Skeletal muscle satellite cell (primary cell): Measurements from ENCODE around the gene PACRG.

Source experiments
- H3K27me3 ChIP-seq: 2 replicates; pipeline ENCODE4 v1.7.0; 2013; ENCODE audit warnings: low read length; ENCODE audit not compliant: control insufficient read depth, insufficient read depth
- H3K36me3 ChIP-seq: 2 replicates; pipeline ENCODE4 v1.7.0; 2013; ENCODE audit warnings: mild to moderate bottlenecking, control low read depth, low read length; ENCODE audit not compliant: insufficient read depth
- H3K4me1 ChIP-seq: 2 replicates; pipeline ENCODE4 v1.7.0; 2013; ENCODE audit warnings: low read length; ENCODE audit not compliant: control insufficient read depth, insufficient read depth
- H3K4me2 ChIP-seq: 2 replicates; pipeline ENCODE4 v1.7.0; 2013; ENCODE audit warnings: mild to moderate bottlenecking, low read length
- H3K4me3 ChIP-seq: 2 replicates; pipeline ENCODE4 v1.7.0; 2013; ENCODE audit warnings: low read length
- H3K9ac ChIP-seq: 2 replicates; pipeline ENCODE4 v1.7.0; 2013; ENCODE audit warnings: mild to moderate bottlenecking, low read depth, low read length, moderate library complexity
- H3K9me3 ChIP-seq: replicated peaks from 2 replicates; pipeline ENCODE4 v1.7.0; 2013; ENCODE audit warnings: mild to moderate bottlenecking, control low read depth, low read length

Gene PACRG

GRCh38 chr6:162785632-162786242 lies 58.0 kb downstream of the PACRG start:
- no peaks in the 10 kb centered on the region for H3K9me3 ChIP-seq
- H3K4me2 ChIP-seq, result no peak overlapping the region

DNA sequence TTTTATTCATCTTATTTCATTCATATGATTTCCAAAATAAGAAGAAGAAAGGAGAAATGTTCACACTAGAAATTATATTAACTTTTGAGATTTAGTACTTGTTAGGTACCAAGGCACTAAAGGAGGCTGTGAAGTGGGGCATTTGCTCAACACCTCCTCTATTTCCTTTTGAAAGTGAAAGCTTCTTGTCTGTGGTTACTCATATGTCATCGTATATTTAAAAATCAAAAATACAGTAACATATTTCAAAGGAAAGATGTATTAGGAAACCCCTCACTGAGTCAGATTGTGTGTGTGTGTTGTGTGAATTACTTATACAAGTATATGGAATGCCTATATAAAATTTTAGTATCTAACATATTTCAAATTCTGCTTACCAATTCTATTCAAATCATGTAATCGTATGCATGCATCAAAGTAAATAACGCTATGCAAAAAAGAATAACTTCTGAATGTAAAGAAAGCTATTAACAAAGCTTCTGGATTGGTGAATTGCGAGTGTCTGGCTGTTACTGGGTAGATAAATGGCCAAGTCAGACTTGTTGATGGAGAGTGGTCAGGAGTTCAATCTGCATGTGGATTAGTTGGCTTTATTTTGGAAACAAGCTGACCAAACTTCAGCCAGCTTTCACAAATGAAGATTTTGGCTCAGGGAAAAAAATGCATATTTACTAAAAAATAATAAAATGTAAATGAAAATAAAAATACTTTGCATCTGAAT lies 70.9 kb downstream of the PACRG start:
- no peak overlapping the region for H3K9ac ChIP-seq
- H3K27me3 ChIP-seq, result no peaks in the 10 kb centered on the region
- H3K4me2 ChIP-seq, result no peak overlapping the region
- H3K9me3 ChIP-seq, result no peaks in the 10 kb centered on the region
- no peaks in the 10 kb centered on the region for H3K36me3 ChIP-seq
- H3K4me3 ChIP-seq, result no peak overlapping the region
- H3K4me1 ChIP-seq, result no peaks in the 10 kb centered on the region

More at GRCh38 chr6:162785632-162786242, 58.0 kb downstream of the PACRG start:
- Histone ChIP-seq H3K36me3 (no peaks in the 10 kb centered on the region), H3K4me3 (no peak overlapping the region), H3K9ac (no peak overlapping the region), H3K27me3 (no peaks in the 10 kb centered on the region), H3K4me1 (no peaks in the 10 kb centered on the region)

DNA sequence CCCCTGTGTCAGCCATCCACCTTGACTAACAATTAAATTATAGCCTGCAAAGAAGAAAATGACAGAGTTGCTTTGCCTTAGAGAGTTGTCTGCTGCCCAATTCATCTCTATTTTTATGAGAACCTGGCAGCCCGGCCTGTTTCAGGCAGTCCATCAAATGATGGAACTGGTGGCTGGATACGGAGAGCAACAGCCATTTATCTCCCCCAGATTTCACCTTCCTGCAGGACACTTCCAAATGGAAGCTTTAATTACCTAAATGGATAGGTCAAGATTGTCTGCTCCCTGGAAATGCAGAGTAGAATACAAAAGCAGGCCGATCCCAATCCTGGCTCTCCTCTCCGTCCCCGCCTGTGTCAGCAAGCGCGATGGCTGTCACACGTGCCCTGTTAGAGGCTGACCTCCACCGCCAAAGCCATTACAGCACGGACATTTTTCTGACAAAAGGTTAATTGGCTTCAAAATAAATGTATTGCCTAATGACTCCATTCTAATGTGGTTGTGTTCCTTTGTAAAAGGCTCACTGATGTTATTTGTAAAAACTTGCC lies 86.7 kb downstream of the PACRG start:
- no peaks in the 10 kb centered on the region for H3K4me1 ChIP-seq
- H3K4me3 ChIP-seq, result no peak overlapping the region
- no peaks in the 10 kb centered on the region for H3K9me3 ChIP-seq
- no peaks in the 10 kb centered on the region for H3K36me3 ChIP-seq
- H3K9ac ChIP-seq, result no peak overlapping the region
- no peaks in the 10 kb centered on the region for H3K27me3 ChIP-seq
- H3K4me2 ChIP-seq, result no peak overlapping the region

DNA sequence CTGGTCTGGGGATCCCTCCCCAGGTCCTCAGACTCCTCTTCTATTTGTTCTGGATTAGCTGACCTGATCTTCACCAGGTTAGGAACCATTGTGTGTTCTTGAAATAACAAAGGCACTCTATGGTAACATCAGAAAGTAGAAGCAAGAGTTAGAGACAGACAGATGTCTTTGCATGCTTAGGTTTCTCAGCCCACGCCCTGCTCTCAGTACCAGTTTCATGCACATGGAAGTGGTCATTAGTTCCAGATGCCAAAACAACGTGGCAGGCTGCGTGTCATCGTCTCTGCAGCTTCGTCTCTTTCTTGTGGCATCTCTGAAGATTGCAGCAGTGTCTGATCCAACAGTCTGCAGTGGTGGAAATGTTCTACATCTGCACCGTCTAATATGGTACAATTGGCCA lies 89.4 kb downstream of the PACRG start:
- no peak overlapping the region for H3K4me3 ChIP-seq
- no peaks in the 10 kb centered on the region for H3K27me3 ChIP-seq
- no peaks in the 10 kb centered on the region for H3K4me1 ChIP-seq
- H3K36me3 ChIP-seq, result no peaks in the 10 kb centered on the region
- H3K4me2 ChIP-seq, result no peak overlapping the region
- no peak overlapping the region for H3K9ac ChIP-seq
- H3K9me3 ChIP-seq, result no peaks in the 10 kb centered on the region

DNA sequence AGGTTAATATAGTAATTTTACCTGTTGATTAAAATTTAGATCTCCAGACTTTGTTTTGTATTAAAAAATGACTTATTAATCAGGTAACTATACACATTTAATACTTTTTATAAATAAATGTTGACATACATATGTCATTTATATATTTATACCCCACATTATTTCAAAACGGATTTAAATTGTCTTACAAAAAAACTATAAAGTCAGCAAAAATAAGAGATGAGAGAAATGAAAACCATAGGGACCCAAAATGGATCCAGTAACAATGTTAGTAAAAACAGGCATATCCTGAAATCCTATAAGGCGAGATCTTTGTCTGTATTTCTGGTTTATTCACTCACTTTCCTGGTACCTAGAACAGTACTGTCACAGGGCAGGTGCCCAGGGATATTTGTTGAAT lies 91.5 kb downstream of the PACRG start:
- Histone ChIP-seq H3K36me3 (no peaks in the 10 kb centered on the region), H3K27me3 (no peaks in the 10 kb centered on the region), H3K4me3 (no peak overlapping the region), H3K9me3 (no peaks in the 10 kb centered on the region), H3K4me1 (no peaks in the 10 kb centered on the region), H3K4me2 (no peak overlapping the region), H3K9ac (no peak overlapping the region)

GRCh38 chr6:162821102-162821501 lies 93.3 kb downstream of the PACRG start:
- Histone ChIP-seq H3K9ac (no peak overlapping the region), H3K4me3 (no peak overlapping the region), H3K4me1 (no peaks in the 10 kb centered on the region), H3K36me3 (no peaks in the 10 kb centered on the region), H3K9me3 (no peaks in the 10 kb centered on the region), H3K27me3 (no peaks in the 10 kb centered on the region), H3K4me2 (no peak overlapping the region)

- Histone ChIP-seq H3K9ac (no peak overlapping the region), H3K4me2 (no peak overlapping the region), H3K9me3 (no peaks in the 10 kb centered on the region), H3K4me1 (no peaks in the 10 kb centered on the region), H3K27me3 (no peaks in the 10 kb centered on the region), H3K36me3 (no peaks in the 10 kb centered on the region), H3K4me3 (no peak overlapping the region)
These were observed 97.8 kb downstream of the PACRG start for GRCh38 chr6:162825597-162825996.

DNA sequence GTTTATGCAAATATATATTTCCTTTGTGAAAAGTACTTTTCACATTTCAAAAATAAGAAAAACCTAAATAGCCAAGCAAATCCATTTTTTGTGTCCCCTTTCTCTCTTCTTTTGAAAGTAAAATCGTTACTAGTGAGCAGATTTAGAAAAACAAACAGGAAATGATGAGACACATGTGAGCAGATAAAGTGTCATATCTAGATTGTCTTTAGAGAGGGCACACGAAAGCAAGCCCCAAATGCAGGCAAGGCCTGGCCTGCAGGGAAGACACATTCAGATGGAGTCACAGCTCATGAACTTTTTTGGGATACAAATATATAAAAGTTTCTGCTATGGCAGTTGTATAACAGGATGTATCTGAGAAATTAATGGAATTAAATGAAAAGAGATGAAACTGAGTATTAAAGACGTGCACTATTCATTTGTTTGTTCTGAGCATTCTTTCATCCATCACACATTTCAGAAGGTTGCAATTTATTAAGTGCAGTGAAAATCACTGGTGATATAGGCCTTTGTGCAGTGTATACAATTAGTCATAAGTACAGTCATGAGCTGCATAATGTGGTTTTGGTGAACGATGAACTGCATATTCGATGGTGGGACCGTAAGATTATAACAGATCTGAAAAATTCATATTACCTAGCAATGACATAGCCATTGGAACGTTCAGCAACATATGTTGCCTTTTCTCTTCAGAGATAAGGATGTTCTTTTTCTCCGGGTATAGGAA lies 101.4 kb downstream of the PACRG start:
- Histone ChIP-seq H3K4me2 (no peak overlapping the region), H3K4me3 (no peak overlapping the region), H3K36me3 (no peaks in the 10 kb centered on the region), H3K9ac (no peak overlapping the region), H3K27me3 (no peaks in the 10 kb centered on the region), H3K4me1 (no peaks in the 10 kb centered on the region), H3K9me3 (no peaks in the 10 kb centered on the region)

DNA sequence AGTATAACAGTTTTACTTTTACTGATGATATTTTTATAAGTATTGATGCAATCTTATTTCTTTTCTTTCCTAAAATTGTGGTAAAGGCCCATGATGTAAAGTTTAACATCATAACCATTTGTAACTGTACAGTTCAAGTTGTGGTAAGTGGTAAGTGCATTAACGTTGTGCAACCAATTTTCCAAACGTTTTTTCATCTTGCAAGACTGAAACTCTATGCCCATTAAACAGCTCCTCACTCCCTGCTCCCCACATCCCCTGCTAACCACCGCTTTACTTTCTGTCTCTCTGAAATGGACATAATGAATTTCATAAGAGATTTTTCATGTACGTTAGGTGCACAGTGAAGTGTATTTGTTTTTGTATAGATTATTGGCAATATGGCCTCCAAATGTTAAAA lies 106.0 kb downstream of the PACRG start:
- H3K9me3 ChIP-seq, result no peaks in the 10 kb centered on the region
- no peak overlapping the region for H3K4me2 ChIP-seq
- H3K9ac ChIP-seq, result no peak overlapping the region
- no peaks in the 10 kb centered on the region for H3K36me3 ChIP-seq
- no peaks in the 10 kb centered on the region for H3K27me3 ChIP-seq
- no peaks in the 10 kb centered on the region for H3K4me1 ChIP-seq
- no peak overlapping the region for H3K4me3 ChIP-seq

- Histone ChIP-seq H3K4me1 (no peaks in the 10 kb centered on the region), H3K9ac (no peak overlapping the region), H3K4me2 (no peak overlapping the region), H3K27me3 (peaks cover 3% of the 10 kb centered on the region), H3K4me3 (no peak overlapping the region), H3K36me3 (no peaks in the 10 kb centered on the region), H3K9me3 (no peaks in the 10 kb centered on the region)
These were observed 118.2 kb downstream of the PACRG start for GRCh38 chr6:162845972-162846371.

- Histone ChIP-seq H3K9ac (no peak overlapping the region), H3K27me3 (peaks cover 3% of the 10 kb centered on the region), H3K36me3 (no peaks in the 10 kb centered on the region), H3K4me1 (no peaks in the 10 kb centered on the region), H3K4me2 (no peak overlapping the region), H3K9me3 (no peaks in the 10 kb centered on the region), H3K4me3 (no peak overlapping the region)
These were observed 118.9 kb downstream of the PACRG start for GRCh38 chr6:162846723-162847122.
